ENCODE measurements around the gene KLHL3.
"Not testable (repeated sequence)": the region's sequence is repeated elsewhere in the genome, so short reads cannot be mapped to it uniquely, and the experiment has no call there.

KLHL3 gene

DNA sequence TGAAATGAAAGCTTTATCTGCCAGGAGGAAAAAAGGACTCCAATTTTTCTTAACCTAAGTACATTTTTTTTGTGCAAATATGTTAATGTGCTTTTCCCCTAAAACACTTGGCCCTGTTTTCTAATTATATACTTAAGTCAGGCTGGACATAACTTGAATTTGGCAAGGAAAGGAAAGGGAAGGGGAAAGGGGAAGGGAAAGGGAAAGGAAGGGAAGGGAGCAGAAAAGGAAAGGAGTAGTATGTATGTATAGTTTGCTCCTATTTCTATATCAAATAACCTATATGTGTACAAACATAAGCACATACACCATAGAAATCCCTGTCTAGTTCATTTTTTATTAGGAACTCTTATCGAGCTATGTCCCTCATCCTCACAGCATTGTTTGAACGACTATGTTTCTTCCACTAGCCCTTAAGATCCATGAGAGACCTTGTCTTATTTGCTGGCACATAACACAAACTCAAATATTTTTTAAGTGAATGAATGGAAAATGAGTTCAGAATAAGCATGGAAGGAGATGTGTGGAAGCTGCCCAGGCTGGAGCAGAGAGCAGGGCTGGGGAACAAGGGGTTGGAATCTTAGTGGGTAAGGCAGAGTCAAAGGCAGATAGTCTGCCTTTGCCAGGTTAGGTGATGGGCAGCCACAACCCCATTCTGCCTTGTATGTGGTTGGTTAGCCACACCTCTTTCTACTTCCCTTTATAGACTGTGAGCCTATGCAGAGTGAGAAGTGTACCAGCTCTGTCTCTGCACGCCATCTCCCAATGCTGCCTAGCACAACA lies 70.0 kb downstream of the KLHL3 start:
- no peak for DNase-seq

- peak; percentile 87 for DNase-seq
These were observed 75.5 kb downstream of the KLHL3 start for GRCh38 chr5:137660349-137660817.

DNA sequence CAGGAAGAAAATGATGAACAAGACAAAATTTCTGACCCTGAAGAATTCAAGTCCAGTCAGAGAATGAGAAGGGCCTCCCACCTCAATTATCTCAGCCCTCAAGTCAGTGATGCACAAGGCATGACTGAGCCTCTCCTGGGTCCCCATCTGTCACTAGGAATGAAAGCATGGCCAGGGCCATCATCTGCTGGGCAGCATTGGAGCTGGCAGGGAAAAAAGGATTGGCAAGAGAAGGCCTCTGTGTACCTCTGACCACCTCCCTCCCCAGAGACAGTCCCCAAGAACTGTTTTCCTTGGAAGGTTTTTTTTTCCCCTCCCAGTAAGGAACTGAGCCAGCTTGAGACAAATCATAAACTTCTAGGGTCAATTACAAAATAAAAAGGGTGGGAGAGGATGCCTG lies 76.7 kb downstream of the KLHL3 start:
- DNase-seq: no peak

DNA sequence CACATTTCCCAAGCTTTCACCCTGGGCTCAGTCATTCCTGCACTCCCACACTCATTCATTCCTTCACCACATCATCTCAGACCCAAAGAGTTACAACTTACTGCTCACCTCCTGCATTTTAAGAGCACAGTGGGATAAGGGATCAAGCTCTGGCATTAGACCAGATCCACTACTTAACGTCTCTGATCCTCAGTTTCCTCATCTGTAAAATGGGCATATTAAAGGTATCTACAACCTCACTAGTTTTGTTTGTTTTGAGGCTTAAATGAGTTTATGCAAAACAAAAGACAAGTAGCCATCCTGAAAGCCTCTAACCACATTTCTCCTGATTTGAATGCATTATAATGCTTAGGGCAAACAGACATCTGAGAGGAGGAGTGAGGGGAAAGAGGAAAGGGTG lies 77.6 kb downstream of the KLHL3 start:
- no peak for DNase-seq

GRCh38 chr5:137657073-137657472 lies 78.8 kb downstream of the KLHL3 start:
- DNase-seq: no peak

DNA sequence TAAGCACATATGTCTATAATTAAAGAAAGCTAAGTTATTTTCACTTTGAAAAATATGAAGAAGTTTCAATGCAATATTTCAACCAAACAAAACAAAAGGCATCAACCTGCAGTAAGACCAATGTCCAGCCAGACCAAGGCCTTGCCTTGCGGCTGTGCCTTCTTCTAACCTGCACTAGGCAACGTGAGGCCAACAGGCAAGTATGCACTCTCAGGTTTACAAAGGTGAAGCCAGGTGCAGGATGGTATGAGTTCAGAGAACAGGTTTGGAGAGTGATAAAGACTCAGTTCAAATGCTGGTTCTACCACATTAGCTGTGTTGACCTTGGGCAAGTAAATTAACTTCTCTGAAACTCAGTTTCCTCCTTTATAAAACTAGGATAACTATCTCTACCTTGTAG lies 79.3 kb downstream of the KLHL3 start:
- no peak for DNase-seq

- no peak for DNase-seq
These were observed 84.9 kb downstream of the KLHL3 start for GRCh38 chr5:137651022-137651421.

- peak; percentile 73 for DNase-seq
These were observed 86.5 kb downstream of the KLHL3 start for GRCh38 chr5:137649228-137649935.

- no peak for DNase-seq
These were observed 87.5 kb downstream of the KLHL3 start for GRCh38 chr5:137648361-137648760.

GRCh38 chr5:137647401-137647800 lies 88.5 kb downstream of the KLHL3 start:
- no peak for DNase-seq

- DNase-seq: no peak
These were observed 89.1 kb downstream of the KLHL3 start for GRCh38 chr5:137646761-137647160.

DNA sequence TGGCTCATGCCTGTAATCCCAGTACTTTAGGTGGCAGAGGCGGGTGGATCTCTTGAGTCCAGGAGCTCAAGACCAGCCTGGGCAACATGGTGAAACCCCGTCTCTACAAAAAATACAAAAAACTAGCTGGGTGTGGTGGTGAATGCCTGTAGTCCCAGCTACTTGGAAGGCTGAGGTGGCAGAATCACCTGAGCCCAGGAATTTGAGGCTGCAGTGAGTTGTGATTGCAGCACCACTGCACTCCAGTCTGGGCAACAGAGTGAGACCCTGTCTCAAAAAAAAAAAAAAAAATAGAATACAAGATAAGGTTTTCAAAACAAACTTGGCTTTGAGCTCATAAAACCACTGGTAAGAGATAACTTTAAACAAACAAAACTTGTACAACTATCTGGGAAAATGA lies 92.8 kb downstream of the KLHL3 start:
- not testable (repeated sequence) for DNase-seq

- no peak for DNase-seq
These were observed 93.8 kb downstream of the KLHL3 start for GRCh38 chr5:137642091-137642490.

DNA sequence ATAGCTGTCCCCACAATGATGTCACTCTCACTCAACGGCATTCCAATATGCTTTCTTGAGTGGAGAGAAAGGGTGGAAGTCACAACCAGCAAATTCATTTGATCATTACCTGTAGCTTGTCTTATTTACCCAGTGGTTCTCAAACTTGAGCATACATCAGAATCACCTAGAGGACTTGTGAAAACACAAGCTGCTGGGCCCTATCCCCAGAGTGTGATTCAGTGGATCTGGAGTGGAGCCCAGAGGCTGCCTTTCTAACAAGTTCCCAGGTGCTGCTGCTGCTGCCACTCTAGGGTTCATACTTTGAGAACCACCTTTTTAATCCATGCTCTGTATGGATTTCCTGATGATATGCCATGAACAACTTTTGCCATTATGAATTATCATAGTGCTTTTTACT lies 94.7 kb downstream of the KLHL3 start:
- no peak for DNase-seq

DNA sequence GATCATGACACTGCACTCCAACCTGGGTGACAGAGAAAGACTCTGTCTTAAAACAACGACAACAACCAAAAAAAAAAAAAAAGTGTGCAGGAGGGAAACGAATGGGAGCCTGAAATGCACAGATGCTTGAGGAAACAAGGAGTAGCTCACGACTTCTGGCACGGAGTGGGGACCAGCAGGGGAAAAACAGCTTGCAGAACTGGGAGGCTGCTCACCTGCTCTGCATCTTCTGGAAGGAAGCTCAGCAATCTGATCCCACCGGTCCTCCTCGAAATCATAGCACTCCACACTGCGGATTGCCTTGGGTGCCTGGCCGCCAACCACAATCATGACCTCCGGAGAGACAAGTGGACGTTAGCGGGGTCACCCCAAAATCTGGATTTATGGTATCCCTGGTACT lies 96.2 kb downstream of the KLHL3 start:
- DNase-seq: no peak

- no peak for DNase-seq
These were observed 97.0 kb downstream of the KLHL3 start for GRCh38 chr5:137638841-137639240.

DNA sequence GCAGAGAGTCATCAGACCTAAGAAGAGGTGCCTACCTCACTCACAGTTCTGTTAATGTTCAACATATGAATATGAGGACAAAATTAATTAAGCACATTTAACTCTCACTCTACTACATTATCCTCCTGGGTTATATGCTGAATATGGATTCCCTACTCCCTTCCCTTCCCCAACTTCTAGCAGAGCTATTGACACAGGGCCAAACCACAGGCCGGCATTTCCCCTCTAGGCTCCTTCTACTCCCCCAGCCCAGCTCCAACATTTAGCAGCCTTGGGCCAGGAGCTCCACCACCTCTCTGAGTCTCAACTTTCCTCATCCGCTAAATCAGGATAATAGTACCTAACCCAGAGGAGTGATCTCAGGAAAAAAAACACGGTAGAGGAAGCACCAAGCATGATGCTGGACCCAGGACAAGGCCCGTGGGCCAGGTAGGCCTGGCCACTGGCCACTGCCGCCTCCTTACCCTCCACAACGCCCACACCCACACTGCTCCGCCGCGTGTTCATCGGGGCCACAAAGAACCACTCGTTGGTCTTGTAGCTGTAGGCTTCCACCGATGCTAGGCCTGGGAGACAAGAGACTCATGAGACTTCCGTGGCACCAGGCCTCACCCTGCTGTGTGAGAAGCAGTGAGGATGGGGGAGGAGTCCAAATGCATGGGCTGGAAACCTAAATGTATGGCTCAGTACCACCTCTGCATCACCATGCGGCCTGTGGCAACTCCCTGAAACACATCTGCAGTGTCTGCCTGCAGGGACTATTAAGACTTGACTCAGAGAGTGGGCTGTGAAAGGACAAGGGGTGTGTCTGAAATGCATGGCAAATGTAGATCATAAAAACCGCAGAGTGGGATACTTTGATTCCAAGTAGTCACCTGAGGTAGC lies 98.8 kb downstream of the KLHL3 start:
- DNase-seq: no peak

DNA sequence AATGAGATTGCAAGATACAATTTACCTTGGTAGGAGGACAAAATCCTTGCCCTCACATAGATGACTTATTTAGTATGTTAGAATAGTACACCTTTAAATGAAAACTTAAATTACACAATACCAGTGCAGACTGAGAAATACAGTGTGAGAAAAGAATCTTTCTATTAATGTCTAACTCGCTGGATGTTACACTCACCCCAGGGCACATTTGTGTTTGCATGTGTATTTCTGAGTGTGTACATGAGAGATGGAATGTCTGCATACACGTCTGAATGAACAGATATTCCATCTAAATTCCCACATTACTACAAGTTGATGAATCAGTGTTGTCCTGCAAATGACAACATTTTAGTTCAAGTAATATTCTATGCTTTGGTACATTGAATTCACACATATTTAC lies 99.8 kb downstream of the KLHL3 start:
- no peak for DNase-seq

DNA sequence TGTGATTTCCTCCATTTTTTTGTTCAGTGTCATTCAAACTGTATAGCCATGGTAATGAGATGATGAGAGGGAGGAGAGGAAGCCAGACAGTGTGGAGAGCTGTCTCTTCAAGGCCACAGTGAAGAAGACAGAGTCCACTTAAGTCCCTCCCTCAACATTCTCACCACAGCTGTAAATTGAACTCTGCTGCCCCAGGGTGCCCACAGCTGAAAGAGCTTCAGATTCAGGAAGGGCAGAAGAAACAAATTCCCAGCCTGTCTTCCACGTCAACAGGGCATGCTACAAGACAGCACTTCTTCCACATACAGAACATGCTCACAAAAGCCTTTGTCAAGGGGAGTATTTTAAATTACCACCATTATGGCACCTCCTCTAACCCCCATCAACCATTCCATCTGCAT lies 100.4 kb downstream of the KLHL3 start:
- DNase-seq: no peak

DNA sequence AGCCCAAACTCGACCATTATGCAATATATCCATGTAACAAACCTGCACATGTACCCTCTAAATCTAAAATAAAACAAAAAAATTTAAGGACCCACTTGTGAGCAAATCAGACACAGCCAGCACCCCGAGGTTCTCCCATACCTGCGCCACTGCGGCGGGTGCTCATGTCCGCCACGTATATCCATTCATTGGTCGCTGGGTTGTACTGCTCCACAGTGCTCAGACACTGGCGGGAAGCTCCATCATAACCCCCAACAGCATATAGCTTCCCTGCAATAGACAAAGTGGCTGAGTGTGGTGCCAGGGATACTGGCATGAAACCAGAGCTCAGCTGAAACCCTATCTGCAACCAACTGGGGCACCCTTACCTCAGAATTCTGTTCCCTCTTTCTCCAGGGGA lies 102.0 kb downstream of the KLHL3 start:
- no peak for DNase-seq

DNA sequence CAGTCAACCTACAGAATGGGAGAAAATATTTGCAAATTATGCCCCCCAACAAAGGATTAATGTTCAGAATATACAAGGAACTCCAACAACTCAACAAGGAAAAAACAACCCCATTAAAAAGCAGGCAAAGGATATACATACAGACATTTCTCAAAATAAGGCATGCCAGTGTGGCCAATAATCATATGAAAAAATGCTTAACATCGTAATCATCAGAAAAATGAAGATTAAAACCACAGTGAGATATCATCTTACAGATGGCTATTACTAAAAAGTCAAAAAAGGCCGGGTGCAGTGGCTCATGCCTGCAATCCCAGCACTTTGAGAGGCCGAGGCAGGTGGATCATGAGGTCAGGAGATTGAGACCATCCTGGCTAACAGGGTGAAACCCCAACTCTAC lies 103.2 kb downstream of the KLHL3 start:
- DNase-seq: no peak

- no peak for DNase-seq
These were observed 104.4 kb downstream of the KLHL3 start for GRCh38 chr5:137631453-137631852.

GRCh38 chr5:137630972-137631370 lies 104.9 kb downstream of the KLHL3 start:
- DNase-seq: no peak
